ENCODE measurements around the gene DHCR24.

- TF ChIP-seq REST (IDR thresholded peaks at IDR 0.05; ENCODE audit: low read depth) (no peak), TAF1 (IDR thresholded peaks at IDR 0.05; ENCODE audit: low read depth) (no peak), EP300 (IDR thresholded peaks at IDR 0.05; ENCODE audit: borderline replicate concordance) (no peak), MAX (IDR thresholded peaks at IDR 0.05) (no peak), RAD21 (IDR thresholded peaks at IDR 0.05; ENCODE audit: low read depth) (no peak), TCF12 (IDR thresholded peaks at IDR 0.05; ENCODE audit: low read depth) (no peak), ZBTB7A (IDR thresholded peaks at IDR 0.05; ENCODE audit: low read depth) (no peak), USF1 (IDR thresholded peaks at IDR 0.05) (no peak), TEAD4 (IDR thresholded peaks at IDR 0.05) (no peak), CEBPB (IDR thresholded peaks at IDR 0.05) (no peak)
These were observed 1.2 kb upstream of the DHCR24 start for GRCh38 chr1:54888080-54888733.

Data from Ishikawa (cell line).